SKM-1 (cell line): ENCODE measurements around the gene MYO18B.
A peak's percentile ranks its signal among the peaks of the same experiment; 100 is the strongest.

Experiments
- DNase-seq: peaks from one replicate; lab custom pipeline; 2025; ENCODE audit not compliant: unreplicated experiment; lab: John Stamatoyannopoulos, UW

The MYO18B gene

GRCh38 chr22:25748140-25748539 lies 6.2 kb downstream of the MYO18B start:
- no peak for DNase-seq

DNA sequence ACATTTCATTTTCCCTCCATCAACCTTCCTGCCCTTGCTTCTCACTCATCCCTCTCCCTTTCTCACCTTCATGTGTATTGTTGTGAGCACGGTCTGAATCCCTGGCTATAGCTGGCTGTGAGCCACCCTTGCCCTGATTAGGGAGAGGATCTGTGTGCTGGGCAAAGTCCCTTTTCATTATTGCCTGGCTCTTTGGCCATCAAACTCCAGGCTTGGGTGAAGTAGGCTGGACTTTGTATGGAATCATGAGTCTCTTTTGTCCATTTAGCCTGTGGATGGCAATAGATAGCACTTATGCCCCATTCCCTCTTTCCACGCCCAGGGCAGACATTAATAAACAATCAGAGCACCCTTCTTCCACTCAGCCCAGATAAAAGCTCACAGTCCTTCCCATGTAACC lies 6.7 kb downstream of the MYO18B start:
- no peak for DNase-seq

DNA sequence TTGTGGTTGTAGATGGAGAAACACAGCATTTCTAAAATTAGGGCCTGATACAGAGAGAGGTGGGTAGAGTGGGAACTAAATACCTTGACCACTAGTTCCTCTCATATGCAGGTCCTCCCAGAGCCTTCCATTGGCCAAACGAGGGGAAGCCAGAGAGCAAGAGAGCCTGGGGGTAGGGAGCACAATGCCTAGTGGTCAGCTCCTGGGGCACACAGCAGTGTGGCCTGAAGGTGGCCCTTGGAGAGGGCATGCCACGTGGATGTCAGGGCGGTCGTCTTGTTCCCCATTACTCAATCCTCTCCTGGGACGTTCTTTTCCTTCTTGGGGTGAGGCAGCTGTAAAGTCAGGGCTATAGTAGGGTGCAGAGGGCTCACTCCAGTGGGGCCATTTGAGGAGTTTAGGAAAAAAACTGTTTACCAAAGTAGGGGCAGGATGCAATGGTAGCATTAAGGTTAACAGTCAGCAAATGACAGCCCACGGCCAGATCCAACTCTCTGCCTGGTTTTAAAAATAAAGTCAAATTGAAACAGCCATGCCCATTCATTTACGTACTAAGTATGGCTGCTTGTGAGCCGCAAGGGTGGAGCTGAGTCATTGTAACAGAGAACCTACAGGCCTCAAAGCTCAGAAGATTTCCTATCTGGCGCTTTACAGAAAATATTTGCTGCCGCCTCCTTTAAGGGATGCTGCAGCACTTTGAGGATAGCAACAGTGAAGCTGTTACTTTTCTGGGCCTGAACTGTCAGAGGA lies 7.6 kb downstream of the MYO18B start:
- DNase-seq: no peak

DNA sequence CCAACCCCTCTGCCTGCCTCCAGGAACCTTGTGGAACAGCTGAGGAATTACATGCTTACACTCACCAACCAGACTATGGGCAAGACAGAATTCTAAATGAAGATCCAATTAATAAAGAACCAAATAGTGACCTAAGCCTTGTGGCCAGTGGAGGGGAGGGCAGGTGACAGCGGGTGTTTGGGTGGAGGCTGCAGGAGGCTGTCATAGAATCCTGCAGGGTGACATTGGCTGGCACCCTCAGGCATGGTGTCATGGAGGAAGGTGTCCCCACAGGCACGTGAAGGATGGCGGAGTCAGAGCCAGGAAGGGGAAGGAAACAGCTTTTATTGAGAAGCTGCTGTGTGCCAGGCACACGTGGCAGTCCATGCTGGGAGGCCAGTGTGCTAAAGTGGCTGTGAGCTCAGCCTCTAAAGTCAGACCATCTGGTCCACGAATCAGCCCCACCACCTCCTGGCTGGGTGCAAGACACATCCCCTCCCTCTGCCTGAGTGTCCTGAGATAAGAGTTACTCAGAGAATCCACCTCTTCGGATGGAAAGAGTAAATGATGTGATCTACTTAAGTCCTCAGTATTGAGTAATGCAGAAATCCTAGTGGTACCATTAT lies 8.7 kb downstream of the MYO18B start:
- DNase-seq: no peak

GRCh38 chr22:25751174-25751581 lies 9.2 kb downstream of the MYO18B start:
- no peak for DNase-seq

GRCh38 chr22:25752615-25753214 lies 10.7 kb downstream of the MYO18B start:
- DNase-seq: no peak

- no peak for DNase-seq
These were observed 11.3 kb downstream of the MYO18B start for GRCh38 chr22:25753252-25753651.

DNA sequence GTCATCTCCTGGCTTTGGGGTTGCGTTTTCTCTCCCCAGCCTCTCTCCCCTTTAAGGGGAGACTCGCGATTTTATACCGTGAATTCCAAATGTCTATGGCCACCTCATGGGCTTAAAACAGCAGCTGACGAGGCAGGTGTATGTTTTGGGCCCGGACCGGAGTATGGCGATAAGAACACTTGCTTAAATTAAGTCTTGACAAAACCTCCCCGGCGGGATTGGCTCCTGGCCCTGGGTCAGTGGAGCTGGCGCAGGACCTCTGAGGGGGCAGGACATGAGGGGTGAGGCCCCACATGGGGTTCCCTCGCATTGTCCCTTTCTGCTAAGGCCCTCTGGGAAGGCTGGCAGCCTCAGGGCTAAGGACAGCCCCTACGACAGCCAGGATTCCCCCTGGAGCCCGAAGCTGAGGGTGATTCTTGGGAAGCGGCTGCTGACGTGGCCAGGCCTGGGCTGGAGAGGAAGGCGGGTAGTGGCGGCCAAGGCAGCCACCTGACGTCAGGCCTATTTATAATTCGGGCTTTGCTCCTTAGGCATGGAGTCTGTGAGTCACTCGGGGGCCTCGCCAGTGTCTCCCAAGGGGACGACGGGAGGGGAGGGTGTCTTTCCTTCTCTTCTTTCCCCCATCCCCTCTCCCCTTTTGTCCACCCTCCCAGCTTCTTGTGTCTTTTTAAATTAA lies 12.7 kb downstream of the MYO18B start:
- DNase-seq: no peak

DNA sequence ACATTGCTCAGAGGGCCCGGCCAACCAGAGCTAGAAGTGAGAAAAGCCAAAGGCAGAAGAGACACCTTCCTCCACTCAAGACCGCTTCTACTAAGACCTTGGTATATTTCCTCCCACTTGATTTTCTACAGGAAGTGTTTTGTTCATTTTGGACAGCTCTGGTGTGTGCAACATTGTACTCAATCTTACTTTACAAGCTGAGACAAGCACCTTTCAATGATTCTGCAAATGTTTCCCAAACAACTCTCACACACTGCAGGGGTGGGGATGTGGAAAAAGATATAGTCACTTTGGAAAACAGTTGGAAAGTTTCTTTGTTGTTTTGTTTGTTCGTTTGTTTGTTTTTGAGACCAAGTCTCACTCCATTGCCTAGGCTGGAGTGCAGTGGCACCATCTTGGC lies 15.7 kb downstream of the MYO18B start:
- DNase-seq: no peak

DNA sequence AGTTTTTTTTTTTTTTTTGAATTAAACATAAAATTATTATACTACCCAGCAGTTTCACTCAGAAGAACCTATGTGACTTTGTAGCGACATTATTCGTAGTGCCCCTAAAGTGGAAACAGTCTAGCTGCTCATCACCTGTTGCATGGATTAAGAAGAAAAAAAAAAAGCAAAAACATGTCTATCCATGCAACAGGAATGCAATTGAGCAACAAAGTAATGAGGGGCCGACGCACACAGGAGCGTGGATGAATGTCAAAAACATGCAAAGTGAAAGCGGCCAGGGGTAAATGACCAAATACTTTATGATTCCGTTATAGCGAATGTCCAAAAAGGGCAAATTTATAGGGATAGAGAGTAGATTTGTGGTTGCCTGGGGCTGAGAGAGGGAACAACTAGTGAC lies 16.3 kb downstream of the MYO18B start:
- no peak for DNase-seq

DNA sequence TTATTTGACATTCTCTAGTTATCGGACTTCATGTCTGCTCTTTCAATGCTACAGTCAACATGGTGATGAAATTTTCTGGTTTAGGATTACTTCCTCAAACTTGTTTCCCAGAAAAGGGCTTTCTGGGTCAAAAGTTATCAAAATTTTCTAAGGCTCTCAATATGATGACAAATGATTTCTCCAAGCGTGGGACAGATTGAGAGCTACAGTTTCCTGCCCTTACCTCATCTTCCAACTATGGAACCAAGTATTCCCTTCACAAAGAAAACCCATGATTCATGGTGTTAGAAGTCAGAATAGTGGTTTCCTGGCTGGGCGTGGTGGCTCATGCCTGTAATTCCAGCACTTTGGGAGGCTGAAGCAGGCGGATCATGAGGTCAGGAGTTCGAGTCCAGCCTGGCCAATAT lies 17.8 kb downstream of the MYO18B start:
- peak; percentile 59 for DNase-seq

- no peak for DNase-seq
These were observed 18.3 kb downstream of the MYO18B start for GRCh38 chr22:25760294-25760693.

GRCh38 chr22:25760848-25761595 lies 19.0 kb downstream of the MYO18B start:
- DNase-seq: no peak

- DNase-seq: no peak
These were observed 20.2 kb downstream of the MYO18B start for GRCh38 chr22:25762147-25762546.

GRCh38 chr22:25763239-25763777 lies 21.3 kb downstream of the MYO18B start:
- DNase-seq: no peak

- DNase-seq: no peak
These were observed 22.5 kb downstream of the MYO18B start for GRCh38 chr22:25764270-25765015.

DNA sequence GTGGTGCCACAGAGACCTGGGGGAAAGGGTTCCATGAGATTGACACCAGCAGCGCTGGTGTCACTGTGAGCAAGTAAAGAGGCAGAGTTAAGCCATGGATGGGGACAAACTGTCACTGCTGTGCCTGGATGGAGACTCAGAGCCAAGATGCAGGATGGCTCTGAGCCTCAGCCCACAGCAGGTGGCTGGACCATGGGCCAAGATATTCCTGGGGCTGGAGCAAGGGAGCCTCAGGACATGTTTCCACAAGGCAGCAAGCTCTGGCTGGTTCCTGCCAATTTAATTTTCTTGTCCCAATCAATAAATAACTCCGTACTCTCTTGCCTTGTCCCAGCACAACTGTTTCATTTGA lies 23.0 kb downstream of the MYO18B start:
- no peak for DNase-seq

DNA sequence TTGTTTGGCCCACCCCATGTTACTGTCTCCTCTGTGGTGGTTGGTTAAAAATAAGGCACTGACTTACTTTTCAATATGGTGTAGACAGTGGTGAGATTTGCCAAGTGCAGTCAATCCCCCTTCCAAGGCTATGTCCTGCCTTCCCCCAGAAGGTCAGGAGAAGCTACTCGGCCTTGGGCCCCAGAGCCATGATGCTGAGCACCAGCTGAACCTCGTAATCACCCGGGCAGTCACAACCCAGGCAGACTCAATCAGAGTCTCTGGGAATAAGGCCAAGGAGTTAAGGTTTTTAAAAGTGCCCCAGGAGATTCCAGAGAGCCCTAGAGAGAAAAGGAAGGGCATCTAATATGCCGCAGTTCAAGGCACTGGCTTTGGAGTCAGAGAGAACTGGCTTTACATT lies 23.8 kb downstream of the MYO18B start:
- no peak for DNase-seq

GRCh38 chr22:25766418-25766817 lies 24.4 kb downstream of the MYO18B start:
- DNase-seq: no peak

GRCh38 chr22:25770333-25770732 lies 28.3 kb downstream of the MYO18B start:
- DNase-seq: no peak
